Measurements from ENCODE around the gene TMBIM1. TPM values are rescaled to one million over a fixed set of nuclear protein-coding genes. Genes with fewer than 3 reads are reported as not detected.

TMBIM1 gene
- total and polyA plus RNA-seq, 9 of the 15 experiments (the other 6 are each of a cell fraction or from before 2014, with no cell fraction given): 14.2 to 105 (median 47.0) TPM

GRCh38 chr2:218276986-218277755, 15.1 kb downstream of the TMBIM1 start:
- H2AFZ ChIP-seq (ENCODE audit: low read depth, low read length): no peak overlapping the region
- no peak overlapping the region for H3K9ac ChIP-seq (ENCODE audit: insufficient read depth in 1 of 2, low read depth in 2 of 2, low read length in 2 of 2)
- no peak for FAIRE-seq

More at GRCh38 chr2:218276986-218277755, 15.1 kb downstream of the TMBIM1 start:
- WGBS (ENCODE audit: insufficient coverage, low coverage, missing lambda C conversion rate): 92% methylated on average over 6 of the region's 12 CpGs
- Histone ChIP-seq H3K4me1 (replicated peaks in 1 of 2; ENCODE audit: control insufficient read depth in 2 of 2, insufficient read depth in 2 of 2, low read length in 2 of 2) (peaks cover 0 to 14% of the 10 kb centered on the region in 2 experiments; a peak in 3 of 5 replicates), H3K36me3 (ENCODE audit: control insufficient read depth, insufficient read depth, low read length) (peaks cover 90% of the 10 kb centered on the region), H3K79me2 (ENCODE audit: control insufficient read depth, insufficient read depth, low read length) (peaks cover 8% of the 10 kb centered on the region), H3K4me3 (no peak overlapping the region), H3K27ac (ENCODE audit: extremely low read depth, low read depth, low read length) (no peak overlapping the region), H3K4me2 (ENCODE audit: insufficient read depth, low read length) (no peak overlapping the region), H3K27me3 (ENCODE audit: control insufficient read depth in 2 of 2, insufficient read depth in 2 of 2, low read length in 2 of 2) (no peaks in the 10 kb centered on the region), H3K9me3 (replicated peaks; ENCODE audit: control insufficient read depth, insufficient read depth, low read depth, low read length) (no peaks in the 10 kb centered on the region), H4K20me1 (replicated peaks; ENCODE audit: control insufficient read depth, insufficient read depth, low read length) (0 out of 2 replicates have a peak, but pooled peaks cover 5% of the 10 kb centered on the region), H3K9me1 (ENCODE audit: control insufficient read depth, insufficient read depth, low read length) (no peaks in the 10 kb centered on the region)
- no TSS peak for BruUV-seq (replicated peaks)
- TF ChIP-seq SRSF9 (IDR thresholded peaks at IDR 0.05; ENCODE audit: borderline replicate concordance, low read depth, low read length) (no peak), ILK (tag; IDR thresholded peaks at IDR 0.05; ENCODE audit: borderline replicate concordance, low read depth) (no peak), RBFOX2 (IDR thresholded peaks at IDR 0.05; ENCODE audit: low read depth, low read length) (0 out of 2 replicates have a peak, but pooled peaks have one; percentile 7), MYC (IDR thresholded peaks at IDR 0.05; ENCODE audit: low read depth, low read length) (no peak), MYC (CRISPR knock-in tag; IDR thresholded peaks at IDR 0.05; ENCODE audit: borderline replicate concordance, low read depth) (no peak), ZBTB7A (IDR thresholded peaks at IDR 0.05; ENCODE audit: borderline replicate concordance, control insufficient read depth, low read depth, low read length) (no peak), CTCF (IDR thresholded peaks at IDR 0.05 in 2 of 3, conservative IDR thresholded peaks at IDR 0.05 in 1 of 3; ENCODE audit: insufficient read depth in 2 of 3, low read depth in 1 of 3, low read length in 3 of 3) (peak; percentile 3 to 18 (median 12); a peak in 1 of 6 replicates)
- in situ Hi-C loops (cut with MboI): no loop called here
- CTCF ChIA-PET (ENCODE audit: low intra/inter-chr PET ratio): no interaction called here
- DNase-seq (ENCODE audit: extremely low read depth in 1 of 4, low spot score in 3 of 4) (no peak), ATAC-seq (no peak)
- intact Hi-C loops (cut with micrococcal nuclease): loop anchor here (10.0 kb wide), 1 partner anchor 368 kb away; no protein-coding TSS in a partner anchor
- POLR2A ChIA-PET: interaction anchor here (0.6 to 2.7 kb wide), 3 partner anchors 10 to 505 kb away, joined by 4 to 19 read pairs (median 9); partner anchors contain the start of gene CYP27A1
